H9 (cell line): Measurements from ENCODE around the gene CCR2. TPM values are rescaled to one million over a fixed set of nuclear protein-coding genes. Genes with fewer than 3 reads are reported as not detected.

Source experiments
- DNase-seq: peaks from one replicate; pipeline ENCODE4 v3.0.0-alpha.2; 2017
- H2AFZ ChIP-seq: one replicate; pipeline ENCODE4 v1.6.1; 2013; ENCODE audit warnings: mild to moderate bottlenecking, low read length, control low read depth, moderate library complexity
- H2AK5ac ChIP-seq: 2 replicates; pipeline ENCODE4 v1.6.1; 2013; ENCODE audit warnings: low read length, control low read depth, mixed read lengths; ENCODE audit not compliant: insufficient read length
- H2BK120ac ChIP-seq: one replicate; pipeline ENCODE4 v1.6.1; 2013; ENCODE audit warnings: low read depth, mild to moderate bottlenecking, low read length, control low read depth, inconsistent platforms; ENCODE audit not compliant: poor library complexity, severe bottlenecking
- H2BK12ac ChIP-seq: 2 replicates; pipeline ENCODE4 v1.6.1; 2013; ENCODE audit warnings: low read length, control low read depth, mixed read lengths, low read depth; ENCODE audit not compliant: insufficient read length
- H2BK15ac ChIP-seq: 2 replicates; pipeline ENCODE4 v1.6.1; 2013; ENCODE audit warnings: low read depth, low read length, control low read depth
- H2BK20ac ChIP-seq: one replicate; pipeline ENCODE4 v1.6.1; 2013; ENCODE audit warnings: low read depth, mild to moderate bottlenecking, low read length, control low read depth, inconsistent platforms; ENCODE audit not compliant: poor library complexity, severe bottlenecking
- H2BK5ac ChIP-seq: 2 replicates; pipeline ENCODE4 v1.6.1; 2013; ENCODE audit warnings: low read length, control low read depth, mixed read lengths; ENCODE audit not compliant: insufficient read length
- H3K14ac ChIP-seq: 2 replicates; pipeline ENCODE4 v1.6.1; 2013; ENCODE audit warnings: low read length, control low read depth; ENCODE audit not compliant: insufficient read depth
- H3K18ac ChIP-seq: 2 replicates; pipeline ENCODE4 v1.6.1; 2013; ENCODE audit warnings: low read depth, mild to moderate bottlenecking, mixed read lengths, low read length, control low read depth; ENCODE audit not compliant: insufficient read length
- H3K23ac ChIP-seq: 2 replicates; pipeline ENCODE4 v1.6.1; 2013; ENCODE audit warnings: low read length, control low read depth, mixed read lengths, low read depth; ENCODE audit not compliant: insufficient read length
- H3K23me2 ChIP-seq: 2 replicates; pipeline ENCODE4 v1.6.1; 2013; ENCODE audit warnings: low read depth, mild to moderate bottlenecking, mixed read lengths, low read length, control low read depth; ENCODE audit not compliant: insufficient read length, poor library complexity, severe bottlenecking
- H3K27ac ChIP-seq: 2 replicates; pipeline ENCODE4 v1.5.1; 2013; ENCODE audit warnings: low read length, control low read depth, mixed read lengths, low read depth; ENCODE audit not compliant: insufficient read length
- H3K27me3 ChIP-seq: 2 replicates; pipeline ENCODE4 v1.6.1; 2013; ENCODE audit warnings: low read length, control low read depth, inconsistent platforms; ENCODE audit not compliant: insufficient read depth
- H3K4ac ChIP-seq: 2 replicates; pipeline ENCODE4 v1.6.1; 2013; ENCODE audit warnings: low read depth, mild to moderate bottlenecking, control low read depth, inconsistent platforms, low read length, moderate library complexity
- H3K4me1 ChIP-seq: 2 replicates; pipeline ENCODE4 v1.6.1; 2013; ENCODE audit warnings: low read length, control low read depth, inconsistent platforms; ENCODE audit not compliant: insufficient read depth
- H3K4me2 ChIP-seq: 2 replicates; pipeline ENCODE4 v1.6.1; 2013; ENCODE audit warnings: low read length, control low read depth, mixed read lengths; ENCODE audit not compliant: insufficient read length, insufficient read depth
- H3K56ac ChIP-seq: 2 replicates; pipeline ENCODE4 v1.6.1; 2013; ENCODE audit warnings: low read depth, mild to moderate bottlenecking, mixed read lengths, low read length, control low read depth; ENCODE audit not compliant: insufficient read length
- H3K79me1 ChIP-seq: 2 replicates; pipeline ENCODE4 v1.6.1; 2013; ENCODE audit warnings: low read depth, mild to moderate bottlenecking, moderate library complexity, low read length, control low read depth, inconsistent platforms; ENCODE audit not compliant: insufficient read depth, poor library complexity, severe bottlenecking
- H3K79me2 ChIP-seq: 2 replicates; pipeline ENCODE4 v1.6.1; 2013; ENCODE audit warnings: low read length, control low read depth, inconsistent platforms; ENCODE audit not compliant: insufficient read depth
- H3K9ac ChIP-seq: 2 replicates; pipeline ENCODE4 v1.6.1; 2013; ENCODE audit warnings: low read length, control low read depth, mixed read lengths; ENCODE audit not compliant: insufficient read length; ENCODE audit errors: extremely low read depth
- H3K9me3 ChIP-seq: one replicate; pipeline ENCODE4 v1.6.1; 2013; ENCODE audit warnings: low read depth, low read length, inconsistent platforms; ENCODE audit not compliant: control insufficient read depth
- H3T11ph ChIP-seq: one replicate; pipeline ENCODE4 v1.6.1; 2013; ENCODE audit warnings: mild to moderate bottlenecking, low read length, control low read depth, inconsistent platforms
- H4K20me1 ChIP-seq: one replicate; pipeline ENCODE4 v1.6.1; 2013; ENCODE audit not compliant: control insufficient read depth, insufficient read length, insufficient read depth
- H4K5ac ChIP-seq: 2 replicates; pipeline ENCODE4 v1.6.1; 2013; ENCODE audit warnings: low read depth, mild to moderate bottlenecking, mixed read lengths, low read length, control low read depth; ENCODE audit not compliant: insufficient read length
- H4K8ac ChIP-seq: replicated peaks from 2 replicates; pipeline ENCODE4 v1.6.1; 2013; ENCODE audit warnings: low read length, control low read depth, mixed read lengths, low read depth; ENCODE audit not compliant: insufficient read length
- H4K91ac ChIP-seq: 2 replicates; pipeline ENCODE4 v1.6.1; 2013; ENCODE audit warnings: low read depth, mild to moderate bottlenecking, moderate library complexity, mixed read lengths, low read length, control low read depth; ENCODE audit not compliant: insufficient read length
- H3K27ac Mint-ChIP-seq, 3 experiments: 2 replicates in 2 of 3; 3 replicates in 1 of 3; pipeline ENCODE4 v1.8.0; 2020 to 2021; ENCODE audit warnings: mixed read lengths in 3 of 3, mild to moderate bottlenecking in 1 of 3, moderate library complexity in 1 of 3
- H3K27me3 Mint-ChIP-seq: 2 replicates; pipeline ENCODE4 v1.8.0; 2021; ENCODE audit warnings: low read depth, mild to moderate bottlenecking, moderate library complexity, mixed read lengths
- H3K36me3 Mint-ChIP-seq, 3 experiments: 2 replicates in 2 of 3; 3 replicates in 1 of 3; pipeline ENCODE4 v1.8.0; 2020 to 2021; ENCODE audit warnings: low read depth in 3 of 3, mixed read lengths in 3 of 3; ENCODE audit not compliant: insufficient read depth in 1 of 3
- H3K4me1 Mint-ChIP-seq, 2 experiments: 2 replicates each; pipeline ENCODE4 v1.8.0; 2020; ENCODE audit warnings: mixed read lengths in 2 of 2
- H3K4me3 Mint-ChIP-seq, 2 experiments: 2 replicates in 1 of 2; 3 replicates in 1 of 2; pipeline ENCODE4 v1.8.0; 2020 to 2021; ENCODE audit warnings: mild to moderate bottlenecking in 2 of 2, mixed read lengths in 2 of 2, moderate library complexity in 1 of 2
- H3K9me3 Mint-ChIP-seq, 2 experiments: 2 replicates in 1 of 2; 3 replicates in 1 of 2; pipeline ENCODE4 v1.8.0; 2020; ENCODE audit warnings: mild to moderate bottlenecking in 2 of 2, mixed read lengths in 2 of 2, moderate library complexity in 1 of 2
- WGBS: extraction: QIAGEN DNeasy Blood & Tissue Kit; methylation state at CpG from one replicate; pipeline ENCODE4 v1.1.7; 2013; ENCODE audit warnings: missing lambda C conversion rate, low lambda C conversion rate, mixed read lengths; ENCODE audit not compliant: insufficient read length; ENCODE audit errors: extremely low coverage; 5-methylcytosine and 5-hydroxymethylcytosine counted together
- total RNA-seq: library from RNA; stranded (reverse); gene quantifications from 2 replicates; pipeline ENCODE4 v1.2.1, GENCODE V29; 2021
- TF ChIP-seq, protein P1 (sequence below): fragments of 200-600 bp; sonication (generic); conservative IDR thresholded peaks from 3 replicates; pipeline ENCODE4 v1.8.0; 2021; ENCODE audit warnings: antibody characterized with exemption, mild to moderate bottlenecking

Gene CCR2
- total RNA-seq, 1 experiment from 2014 or later, result not detected

DNA sequence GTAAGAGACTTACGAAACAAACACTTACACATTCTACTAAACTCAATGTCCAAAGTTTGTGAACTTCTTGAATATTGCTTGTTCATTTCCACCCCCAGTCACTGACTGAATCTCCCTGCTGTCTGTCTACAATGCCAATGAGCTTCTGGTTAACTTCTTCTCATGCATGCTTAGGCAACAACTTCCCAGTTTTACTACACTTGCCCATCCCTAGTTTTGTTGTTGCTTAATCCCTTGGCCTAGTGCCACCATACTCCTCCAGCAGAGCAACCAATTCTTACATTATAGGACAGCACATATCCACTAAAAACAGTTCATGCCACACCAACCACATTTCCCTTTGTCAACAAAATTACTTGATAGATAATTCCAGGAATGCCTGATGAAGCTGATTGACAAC, 40.9 kb upstream of the CCR2 start:
- Histone ChIP-seq H2BK20ac (no peak overlapping the region), H3K9ac (no peak overlapping the region), H2BK15ac (no peak overlapping the region), H3K27me3 (no peaks in the 10 kb centered on the region), H2BK5ac (no peak overlapping the region), H3K23me2 (no peaks in the 10 kb centered on the region), H4K5ac (no peak overlapping the region), H3K27ac (no peak overlapping the region), H2AK5ac (no peak overlapping the region), H3K9me3 (no peaks in the 10 kb centered on the region), H3K4me1 (peaks cover 4% of the 10 kb centered on the region; the same call in 1 of the 2 replicates), H3K23ac (no peak overlapping the region), H3K79me1 (no peaks in the 10 kb centered on the region), H3K4me2 (no peak overlapping the region), H3K4ac (no peak overlapping the region), H3K56ac (no peak overlapping the region), H4K8ac (no peak overlapping the region), H3K14ac (no peak overlapping the region), H2AFZ (no peak overlapping the region), H3T11ph (no peak overlapping the region), H4K20me1 (no peaks in the 10 kb centered on the region), H4K91ac (no peak overlapping the region), H3K18ac (no peak overlapping the region), H2BK12ac (no peak overlapping the region), H3K79me2 (no peaks in the 10 kb centered on the region), H2BK120ac (no peak overlapping the region)
- DNase-seq, result no peak
- no peaks in the 10 kb centered on the region; the same call in 1 of the 2 replicates for H3K27me3 Mint-ChIP-seq
- H3K27ac Mint-ChIP-seq, result no peak overlapping the region
- no peak overlapping the region for H3K4me3 Mint-ChIP-seq
- no peaks in the 10 kb centered on the region; a peak in 1 of 7 replicates for H3K36me3 Mint-ChIP-seq
- H3K9me3 Mint-ChIP-seq, result peaks cover 4 to 17% of the 10 kb centered on the region in 2 experiments; a peak in 4 of 5 replicates
- H3K4me1 Mint-ChIP-seq, result peaks cover 9 to 13% of the 10 kb centered on the region in 2 experiments
- no CpG with 5 or more reads among the region's 1 CpG for WGBS
- TF ChIP-seq, protein P1, sequence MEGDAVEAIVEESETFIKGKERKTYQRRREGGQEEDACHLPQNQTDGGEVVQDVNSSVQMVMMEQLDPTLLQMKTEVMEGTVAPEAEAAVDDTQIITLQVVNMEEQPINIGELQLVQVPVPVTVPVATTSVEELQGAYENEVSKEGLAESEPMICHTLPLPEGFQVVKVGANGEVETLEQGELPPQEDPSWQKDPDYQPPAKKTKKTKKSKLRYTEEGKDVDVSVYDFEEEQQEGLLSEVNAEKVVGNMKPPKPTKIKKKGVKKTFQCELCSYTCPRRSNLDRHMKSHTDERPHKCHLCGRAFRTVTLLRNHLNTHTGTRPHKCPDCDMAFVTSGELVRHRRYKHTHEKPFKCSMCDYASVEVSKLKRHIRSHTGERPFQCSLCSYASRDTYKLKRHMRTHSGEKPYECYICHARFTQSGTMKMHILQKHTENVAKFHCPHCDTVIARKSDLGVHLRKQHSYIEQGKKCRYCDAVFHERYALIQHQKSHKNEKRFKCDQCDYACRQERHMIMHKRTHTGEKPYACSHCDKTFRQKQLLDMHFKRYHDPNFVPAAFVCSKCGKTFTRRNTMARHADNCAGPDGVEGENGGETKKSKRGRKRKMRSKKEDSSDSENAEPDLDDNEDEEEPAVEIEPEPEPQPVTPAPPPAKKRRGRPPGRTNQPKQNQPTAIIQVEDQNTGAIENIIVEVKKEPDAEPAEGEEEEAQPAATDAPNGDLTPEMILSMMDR, result no peak
